HG03064 (cell line): ENCODE data around the gene CTAG2.
"Not testable (repeated sequence)": the region's sequence is repeated elsewhere in the genome, so short reads cannot be mapped to it uniquely, and the experiment has no call there.

ENCODE experiments used
- ATAC-seq: cut with Tn5 transposase; IDR thresholded peaks from one replicate; pipeline ENCODE4 v1.9.1; 2021; ENCODE audit warnings: low read depth; ENCODE audit not compliant: unreplicated experiment

The CTAG2 gene

GRCh38 chrX:154653413-154653812 is at the start of gene CTAG2:
CTAG2 (minus strand) TSS chrX:154653579; CDS start chrX:154653515, 64 bp downstream.
- not testable (repeated sequence) for ATAC-seq

- ATAC-seq = no peak
Measured at GRCh38 chrX:154698630-154699248, 45.4 kb upstream of the CTAG2 start.

DNA sequence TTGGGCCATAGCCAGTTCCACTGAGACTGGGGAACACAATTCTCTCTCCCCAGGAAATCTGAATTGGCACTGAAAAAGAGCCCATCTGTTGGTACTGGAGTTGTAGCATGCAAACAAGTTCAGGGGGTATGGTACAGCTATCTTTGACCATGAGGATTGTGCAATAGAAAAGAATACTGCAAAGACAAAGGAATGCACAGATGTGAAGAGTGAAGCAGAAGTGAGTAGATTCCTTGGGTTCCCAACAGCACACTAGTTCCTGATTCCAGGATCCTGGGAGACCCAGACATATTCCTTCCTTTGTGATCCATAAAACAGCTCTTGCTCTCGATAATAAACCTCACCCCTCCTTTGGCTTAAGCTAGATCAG is 43.3 kb upstream of the CTAG2 start:
- ATAC-seq = no peak

- ATAC-seq = no peak
Measured at GRCh38 chrX:154695911-154696675, 42.7 kb upstream of the CTAG2 start.

- no peak for ATAC-seq
Measured at GRCh38 chrX:154693394-154693793, 40.0 kb upstream of the CTAG2 start.

GRCh38 chrX:154690438-154690837 is 37.1 kb upstream of the CTAG2 start:
- ATAC-seq = not testable (repeated sequence)

DNA sequence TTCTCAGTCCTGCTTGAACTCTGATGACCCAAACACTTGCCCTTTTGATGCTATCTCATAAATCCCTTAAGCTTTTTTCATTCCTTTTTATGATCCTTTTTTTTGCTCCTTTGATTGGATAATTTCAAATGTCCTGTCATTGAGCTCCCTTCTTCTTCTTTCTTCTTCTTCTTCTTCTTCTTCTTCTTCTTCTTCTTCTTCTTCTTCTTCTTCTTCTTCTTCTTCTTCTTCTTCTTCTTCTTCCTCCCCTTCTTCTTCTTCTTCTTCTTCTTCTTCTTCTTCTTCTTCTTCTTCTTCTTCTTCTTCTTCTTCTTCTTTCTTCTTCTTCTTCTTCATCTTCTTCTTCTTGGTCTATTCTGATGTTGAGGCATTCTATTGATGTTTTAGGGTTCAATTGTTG is 18.7 kb upstream of the CTAG2 start:
- not testable (repeated sequence) for ATAC-seq

DNA sequence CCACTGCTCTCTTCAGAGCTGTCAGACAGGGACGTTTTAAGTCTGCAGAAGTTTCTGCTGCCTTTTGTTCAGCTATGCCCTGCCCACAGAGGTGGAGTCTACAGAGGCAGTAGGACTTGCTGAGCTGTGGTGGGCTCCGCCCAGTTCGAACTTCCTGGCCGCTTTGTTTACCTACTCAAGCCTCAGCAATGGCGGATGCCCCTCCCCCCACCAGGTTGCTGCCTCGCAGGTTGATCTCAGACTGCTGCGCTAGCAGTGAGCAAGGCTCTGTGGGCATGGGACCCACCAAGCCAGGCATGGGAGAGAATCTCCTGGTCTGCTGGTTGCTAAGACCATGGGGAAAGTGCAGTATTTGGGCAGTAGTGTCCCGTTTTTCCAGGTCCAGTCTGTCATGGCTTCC is 17.5 kb upstream of the CTAG2 start:
- not testable (repeated sequence) for ATAC-seq

GRCh38 chrX:154661899-154662298 is 8.5 kb upstream of the CTAG2 start:
- no peak for ATAC-seq

DNA sequence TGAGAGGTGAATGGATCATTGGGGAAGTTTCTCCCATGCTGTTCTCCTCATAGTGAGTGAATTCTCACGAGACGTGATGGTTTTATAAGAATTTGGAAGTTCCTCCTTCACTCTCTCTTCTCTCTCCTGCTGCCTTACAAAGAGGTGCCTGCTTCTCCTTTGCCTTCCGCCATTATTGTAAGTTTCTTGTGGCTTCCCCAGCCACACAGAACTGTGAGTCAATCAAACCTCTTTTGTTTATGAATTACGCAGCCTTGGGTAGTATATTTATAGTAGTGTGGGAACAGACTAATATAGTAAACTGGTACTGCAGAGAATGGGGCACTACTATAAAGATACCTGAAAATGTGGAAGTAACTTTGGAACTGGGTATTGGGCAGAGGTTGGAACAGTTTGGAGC is 7.8 kb upstream of the CTAG2 start:
- ATAC-seq = no peak

DNA sequence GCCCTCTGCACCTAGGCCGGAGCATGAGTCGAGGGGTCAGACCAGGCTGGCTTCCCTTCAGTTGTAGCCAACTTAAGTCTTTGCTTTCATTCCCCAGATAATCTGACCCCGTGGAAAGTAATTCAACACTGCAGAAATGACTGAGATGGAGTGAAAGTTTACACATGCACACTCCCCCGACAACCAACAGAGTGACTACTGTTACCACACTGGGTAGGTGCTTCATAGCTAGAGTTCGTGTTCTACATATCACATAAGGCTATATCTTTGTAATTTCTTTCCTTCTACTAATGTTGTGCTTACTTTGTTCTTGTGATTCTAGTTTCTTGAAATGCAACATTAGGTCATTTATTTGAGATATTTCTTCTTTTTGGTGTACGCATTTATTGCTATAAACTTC is 7.2 kb upstream of the CTAG2 start:
- ATAC-seq = no peak

- ATAC-seq = no peak
Measured at GRCh38 chrX:154658957-154659356, 5.6 kb upstream of the CTAG2 start.

DNA sequence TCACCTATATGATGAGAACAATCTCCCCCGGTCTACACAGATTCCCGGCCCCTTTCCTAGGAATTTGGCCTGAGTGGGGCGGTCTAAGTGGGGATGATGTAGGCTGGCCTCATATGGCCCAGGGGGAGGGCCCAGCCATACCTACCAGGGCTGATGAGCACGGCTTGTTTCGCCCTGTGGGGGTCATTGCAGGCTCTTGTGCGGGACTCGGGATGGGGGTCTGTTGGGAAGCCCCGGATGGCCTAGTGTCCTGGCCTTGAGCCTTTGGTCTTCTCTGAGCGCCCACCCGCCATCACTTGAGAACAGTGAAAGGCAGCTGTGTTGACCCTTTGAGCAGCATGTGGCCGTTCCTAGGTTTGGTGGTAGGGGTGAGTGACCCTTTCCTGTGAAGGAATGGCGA is 4.8 kb upstream of the CTAG2 start:
- ATAC-seq = no peak

DNA sequence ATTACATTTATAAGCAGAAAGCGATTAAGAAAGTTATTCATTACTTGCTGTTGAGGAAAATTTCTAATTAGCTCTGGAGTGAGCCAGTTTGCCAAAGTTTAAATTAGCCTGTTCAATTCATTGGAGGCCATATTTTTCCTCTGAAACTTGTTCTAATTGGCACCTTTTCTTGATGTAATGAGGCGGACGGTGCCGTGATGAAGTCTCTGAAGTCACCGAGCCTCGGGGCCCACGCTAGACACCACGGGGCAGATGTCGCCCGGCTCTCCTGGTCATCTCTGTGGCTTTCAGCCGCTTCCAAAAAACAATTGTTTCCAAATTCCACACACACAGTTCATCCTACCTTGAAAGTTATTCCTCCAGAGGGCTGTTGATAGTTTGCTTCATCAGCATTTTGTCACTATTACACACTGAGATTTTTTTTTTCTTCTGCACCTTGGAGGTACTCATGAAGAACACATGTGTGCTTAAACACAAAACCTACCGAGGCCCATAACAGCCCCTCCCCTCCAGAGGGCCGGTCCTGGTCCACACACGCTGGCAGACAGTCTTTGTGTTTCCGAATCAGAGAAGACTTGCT is 3.9 kb upstream of the CTAG2 start:
- no peak for ATAC-seq

DNA sequence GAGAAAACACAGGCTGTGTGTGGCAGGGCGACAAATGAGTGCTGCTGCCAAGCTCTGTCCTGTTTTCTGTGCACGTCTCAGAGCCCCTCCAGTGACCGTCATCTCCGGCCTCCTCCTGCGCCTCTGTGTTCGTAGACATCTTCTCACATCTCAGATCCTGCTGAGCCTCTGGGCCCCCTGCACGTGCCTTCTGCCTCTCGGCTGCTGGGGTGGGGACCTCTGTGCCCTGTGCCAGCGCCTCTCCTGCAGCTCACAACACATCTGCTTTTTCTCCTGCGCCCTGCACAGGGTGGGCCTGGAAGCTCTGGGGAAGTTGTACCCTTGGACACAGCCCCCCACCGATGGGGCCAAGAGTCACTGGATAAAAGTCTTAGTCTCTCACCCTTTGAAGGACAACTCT is 2.4 kb upstream of the CTAG2 start:
- ATAC-seq = no peak

DNA sequence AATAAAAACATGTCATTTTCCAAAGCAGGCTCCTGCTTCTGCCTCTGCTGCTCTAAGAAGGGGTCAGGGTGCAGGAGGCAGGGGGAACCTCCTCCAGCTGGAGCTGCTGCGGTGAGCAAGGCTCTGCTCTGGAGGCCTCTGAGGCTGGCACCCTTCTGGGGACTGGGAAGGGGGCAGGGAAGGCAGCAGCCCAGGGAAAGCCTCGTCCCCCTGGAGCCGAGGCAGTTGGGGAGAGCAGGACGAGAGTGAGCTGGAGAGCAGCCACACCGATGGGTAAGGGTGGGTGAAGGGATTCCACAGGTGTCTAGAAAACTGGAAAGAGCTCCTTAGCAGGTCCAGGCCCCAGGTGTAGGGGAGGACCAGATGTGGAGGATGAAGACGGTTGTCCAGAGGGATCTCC is 2.0 kb upstream of the CTAG2 start:
- no peak for ATAC-seq

- no peak for ATAC-seq
Measured at GRCh38 chrX:154654925-154655324, 1.5 kb upstream of the CTAG2 start.

DNA sequence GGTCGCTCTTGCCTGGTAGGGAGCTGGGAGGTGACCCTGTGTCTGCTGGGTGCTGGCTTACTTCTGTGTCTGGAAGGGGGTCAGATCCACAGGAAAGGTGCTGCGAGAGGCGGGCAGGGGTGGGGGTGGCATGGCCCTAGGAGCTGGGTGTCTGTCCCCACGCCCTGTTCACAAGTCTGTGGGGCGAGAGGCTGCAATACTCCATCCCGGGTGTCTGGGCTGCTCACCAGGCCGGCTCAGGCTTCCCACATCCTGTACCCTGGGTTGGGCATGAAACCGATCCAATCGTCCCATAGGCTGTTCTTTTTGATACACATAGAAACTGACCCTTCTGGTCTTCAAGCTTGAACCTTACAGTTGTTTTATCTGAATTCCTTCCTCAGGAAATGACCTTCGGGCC is 993 bp upstream of the CTAG2 start:
- no peak for ATAC-seq

- ATAC-seq = no peak
Measured at GRCh38 chrX:154653048-154653401, 354 bp downstream of the CTAG2 start.

DNA sequence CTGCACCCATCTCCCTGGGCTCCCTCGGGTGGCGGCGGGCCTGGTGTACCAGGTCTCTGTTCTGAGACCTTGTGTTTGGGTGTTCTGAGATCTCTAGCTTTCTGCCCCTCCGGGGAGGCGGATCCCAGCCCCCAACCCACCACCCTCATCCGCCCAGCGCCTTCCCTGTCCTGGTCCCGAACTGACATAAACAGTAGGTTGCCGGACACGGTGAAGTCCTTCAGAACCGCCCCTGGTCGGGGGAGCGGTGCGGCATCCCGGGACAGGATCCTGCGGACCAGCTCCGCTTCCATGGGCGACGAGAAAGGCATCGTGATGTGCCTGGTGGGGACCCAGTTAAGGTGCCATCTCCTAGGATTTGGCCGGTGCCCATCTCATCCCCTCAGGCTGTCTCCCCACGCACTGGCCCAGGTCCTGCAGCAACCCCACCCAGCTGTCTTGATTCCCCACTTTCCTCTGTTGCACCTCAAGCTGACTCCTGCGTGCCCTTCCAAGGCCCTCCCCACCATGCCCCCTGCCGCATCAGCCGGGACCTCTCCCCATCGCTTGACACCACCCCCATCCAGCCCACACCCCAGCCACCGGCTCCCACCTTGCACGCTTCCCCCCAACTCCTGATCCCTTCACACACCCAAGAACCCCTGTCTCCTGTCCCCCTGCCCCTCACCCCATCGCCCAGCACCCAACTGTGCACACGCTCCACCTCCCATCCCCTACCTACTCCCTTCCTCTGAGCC is 900 bp downstream of the CTAG2 start:
- ATAC-seq = no peak

GRCh38 chrX:154650221-154650510 is 3.2 kb downstream of the CTAG2 start:
- no peak for ATAC-seq
